DMS153 treated with DMSO at 0.1 percent for 48 hours (cell line): Measurements from ENCODE around the gene TRIO.

ENCODE experiments used
- DNase-seq: peaks from one replicate; lab custom pipeline; 2025; ENCODE audit not compliant: unreplicated experiment; lab: John Stamatoyannopoulos, UW

TRIO gene

GRCh38 chr5:14310901-14311300, 167.8 kb downstream of the TRIO start:
- DNase-seq, result no peak

- DNase-seq, result no peak
These were observed 171.0 kb downstream of the TRIO start for GRCh38 chr5:14313986-14314690.

DNA sequence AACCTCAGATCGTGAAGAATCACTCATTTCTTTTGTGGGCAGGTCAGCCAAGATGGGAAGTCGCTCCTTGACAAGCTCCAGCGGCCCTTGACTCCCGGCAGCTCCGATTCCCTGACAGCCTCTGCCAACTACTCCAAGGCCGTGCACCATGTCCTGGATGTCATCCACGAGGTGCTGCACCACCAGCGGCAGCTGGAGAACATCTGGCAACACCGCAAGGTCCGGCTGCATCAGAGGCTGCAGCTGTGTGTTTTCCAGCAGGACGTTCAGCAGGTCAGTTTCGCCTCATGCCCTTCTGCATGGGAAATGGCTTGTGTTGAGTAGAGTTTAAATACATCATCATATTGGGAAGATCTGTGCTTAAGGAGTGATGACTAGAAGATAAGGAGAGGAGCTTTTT, 173.3 kb downstream of the TRIO start:
- peak; percentile 6 for DNase-seq

GRCh38 chr5:14319102-14319501, 176.0 kb downstream of the TRIO start:
- no peak for DNase-seq

DNA sequence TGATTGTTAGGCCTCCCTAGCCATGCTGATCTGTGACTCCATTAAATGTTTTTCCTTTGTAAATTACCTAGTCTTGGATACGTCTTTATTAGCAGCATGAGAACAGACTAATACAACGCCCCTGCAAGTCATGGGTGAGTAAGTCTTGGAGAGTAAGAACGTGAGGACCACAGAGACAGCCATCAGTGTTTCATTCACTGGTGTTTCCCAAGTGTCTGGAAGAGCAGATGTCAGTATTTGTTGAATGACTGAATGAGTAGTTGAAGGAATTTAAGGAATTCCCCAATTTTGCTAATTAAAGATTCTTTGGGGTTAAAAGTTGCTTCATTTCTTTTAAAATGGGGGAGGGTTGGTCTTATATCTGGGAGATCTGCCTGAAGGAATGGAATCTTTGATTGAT, 178.8 kb downstream of the TRIO start:
- DNase-seq, result no peak

DNA sequence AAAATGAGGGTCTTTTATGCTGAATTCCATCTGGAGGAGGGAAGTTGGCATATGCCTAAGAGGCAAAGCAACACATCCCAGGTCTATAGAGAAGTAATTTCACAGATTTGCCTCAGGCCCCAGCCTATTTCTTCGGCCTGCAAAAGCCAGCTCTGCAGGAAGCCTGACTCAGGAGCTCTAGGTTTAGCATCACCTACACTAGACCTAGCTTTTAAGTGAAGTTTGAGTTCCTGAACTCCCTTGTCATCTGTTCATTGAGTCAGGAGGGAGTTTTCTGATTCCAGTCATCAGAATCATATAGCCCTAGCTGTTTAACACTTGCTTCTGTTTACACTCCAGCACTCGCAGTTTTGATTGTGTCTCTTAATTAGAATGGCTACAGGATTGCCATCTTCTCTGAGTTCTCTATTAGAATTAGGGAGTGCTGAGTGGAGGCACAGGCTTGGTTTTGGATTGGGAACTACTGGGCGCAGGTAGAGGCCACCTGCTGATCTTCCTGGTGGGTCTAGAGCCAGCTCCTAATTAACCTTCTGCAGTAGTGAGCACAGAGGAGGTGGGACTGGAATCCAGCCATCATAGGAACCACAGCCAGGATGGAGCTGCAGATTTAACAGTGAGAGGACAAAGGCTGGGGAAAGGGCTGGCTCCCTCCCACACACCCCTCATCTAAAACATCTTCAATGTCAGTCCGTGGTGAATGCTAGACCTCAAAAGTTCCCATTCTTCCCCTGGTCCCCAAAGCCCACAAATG, 179.5 kb downstream of the TRIO start:
- DNase-seq, result no peak

DNA sequence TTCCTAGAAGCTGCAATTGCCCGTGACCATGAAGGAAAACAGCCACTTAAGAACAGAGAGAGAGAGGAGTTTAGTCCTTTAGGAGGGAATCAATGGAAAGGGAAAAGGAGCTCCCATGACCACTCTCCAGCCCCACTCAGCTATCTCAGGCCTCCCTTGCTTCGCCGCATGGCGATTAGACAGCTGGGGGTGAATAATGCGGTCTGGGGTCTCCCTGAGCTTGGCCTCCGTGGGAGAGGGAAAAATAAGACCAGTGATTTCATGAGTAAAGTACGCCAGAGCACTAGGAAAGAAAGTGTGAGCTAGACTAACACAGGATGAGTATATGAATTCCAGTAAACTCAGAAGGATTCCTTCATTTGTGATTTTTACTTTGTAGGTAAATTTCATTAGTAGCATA, 180.3 kb downstream of the TRIO start:
- DNase-seq, result no peak

GRCh38 chr5:14325369-14325768, 182.2 kb downstream of the TRIO start:
- DNase-seq, result no peak

GRCh38 chr5:14326035-14326903, 183.1 kb downstream of the TRIO start:
- no peak for DNase-seq

GRCh38 chr5:14327624-14328023, 184.5 kb downstream of the TRIO start:
- DNase-seq, result no peak

GRCh38 chr5:14328144-14328543, 185.0 kb downstream of the TRIO start:
- DNase-seq, result no peak

DNA sequence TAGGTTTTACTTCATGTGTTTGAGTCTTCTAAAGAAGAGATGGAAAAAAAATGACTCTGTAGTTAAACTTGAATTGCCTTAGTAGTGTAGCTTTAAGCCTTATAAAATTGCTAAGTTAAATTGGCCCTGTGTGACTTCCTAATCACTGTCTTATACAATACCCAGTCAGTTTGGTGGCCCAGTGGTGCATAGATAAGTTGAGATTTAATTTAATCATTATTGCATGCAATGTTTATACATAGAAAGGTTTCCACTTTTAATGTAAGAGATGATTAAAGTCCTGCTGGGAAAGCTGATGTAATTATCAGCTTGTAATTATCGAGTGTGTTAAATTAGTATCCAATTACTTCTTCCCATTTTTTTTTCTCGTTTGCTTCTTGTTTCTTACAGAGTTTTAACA, 187.1 kb downstream of the TRIO start:
- no peak for DNase-seq

GRCh38 chr5:14330729-14331385, 187.7 kb downstream of the TRIO start:
- no peak for DNase-seq

DNA sequence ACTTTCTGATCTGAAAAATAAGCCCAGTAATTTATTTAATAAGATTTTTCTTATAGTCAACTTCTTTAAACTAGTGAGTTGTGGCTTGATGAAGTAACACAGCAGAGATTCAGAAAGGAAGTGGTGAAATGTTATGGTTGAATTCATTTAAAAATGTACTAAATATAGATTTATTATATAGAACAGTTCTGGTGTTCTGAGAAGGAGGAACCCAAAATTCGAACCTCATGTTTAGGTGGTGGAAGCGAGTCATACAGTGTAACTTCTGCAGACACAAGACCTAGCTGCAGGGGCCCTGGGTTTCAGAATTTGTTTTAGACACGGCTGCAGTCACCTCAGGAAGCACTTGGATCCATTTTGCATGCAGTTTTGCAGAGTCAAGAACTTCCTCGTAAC, 188.2 kb downstream of the TRIO start:
- DNase-seq, result no peak

DNA sequence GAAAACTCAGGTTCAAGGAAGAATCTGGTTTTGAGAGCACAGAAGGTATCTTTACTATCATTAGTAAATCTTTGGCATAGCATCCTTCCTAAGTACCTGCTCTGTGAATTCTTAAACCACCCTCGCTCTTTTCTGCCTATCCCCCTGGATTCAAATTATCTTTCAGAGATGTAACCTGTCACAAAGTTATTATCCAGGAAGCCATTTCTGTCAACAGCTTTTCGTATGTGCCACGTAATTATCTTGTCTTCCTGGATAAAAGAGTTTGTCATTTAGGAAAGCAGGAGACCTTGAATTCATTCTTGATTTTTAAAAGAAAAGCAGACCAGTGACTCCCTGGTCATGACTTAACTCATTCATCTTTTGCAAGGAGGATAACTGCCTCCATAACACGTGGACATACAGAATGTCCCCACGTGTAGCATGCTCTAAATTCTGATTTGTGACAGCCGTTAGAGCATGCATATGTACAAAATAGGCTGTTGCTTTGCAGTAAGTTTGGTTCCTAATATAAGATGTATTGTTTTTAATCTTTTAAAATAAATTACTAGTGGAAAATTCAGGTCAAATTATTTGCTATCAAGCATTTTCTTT, 189.0 kb downstream of the TRIO start:
- no peak for DNase-seq

DNA sequence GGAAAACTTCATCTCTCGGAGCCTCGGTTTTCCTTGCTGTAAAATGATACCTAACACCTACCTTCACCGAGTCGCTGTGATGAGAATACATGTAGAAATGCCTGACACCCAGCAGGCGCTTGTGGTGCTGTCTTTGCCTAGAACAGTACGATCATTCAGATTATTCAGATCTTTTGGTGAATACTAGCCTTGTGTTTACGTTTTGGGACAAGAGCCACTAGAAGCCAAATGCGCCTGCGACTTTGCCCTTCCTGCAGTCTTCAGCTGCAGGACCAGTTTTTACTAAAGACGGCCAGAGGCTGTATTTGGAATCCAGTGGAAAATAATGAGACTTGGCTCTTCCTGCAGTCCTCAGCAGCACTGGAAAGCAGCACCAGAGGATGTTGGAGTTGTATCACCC, 189.6 kb downstream of the TRIO start:
- no peak for DNase-seq

- no peak for DNase-seq
These were observed 194.5 kb downstream of the TRIO start for GRCh38 chr5:14337593-14337992.

GRCh38 chr5:14339468-14339867, 196.3 kb downstream of the TRIO start:
- DNase-seq, result no peak

- DNase-seq, result no peak
These were observed 198.6 kb downstream of the TRIO start for GRCh38 chr5:14341571-14342230.

GRCh38 chr5:14342306-14342705, 199.2 kb downstream of the TRIO start:
- DNase-seq, result no peak
